Keratinocyte (primary cell): ENCODE data around the gene PIP4K2B.

Source experiments
- CTCF ChIP-seq, 3 experiments: IDR thresholded peaks in 1 of 3; conservative IDR thresholded peaks in 1 of 3; optimal IDR thresholded peaks in 1 of 3; 2 replicates in 2 of 3; 3 replicates in 1 of 3; pipeline versions ENCODE3 to v1.5.1; 2011; ENCODE audit warnings: low read length in 3 of 3, mild to moderate bottlenecking in 3 of 3, moderate library complexity in 2 of 3, control low read depth in 1 of 3, inconsistent platforms in 1 of 3; ENCODE audit not compliant: insufficient read depth in 2 of 3; ENCODE audit errors: extremely low read depth in 1 of 3
- EZH2 ChIP-seq: IDR thresholded peaks from one replicate; pipeline ENCODE4 v1.6.1; 2012; ENCODE audit warnings: inconsistent platforms, mild to moderate bottlenecking, low read length, moderate library complexity

GRCh38 chr17:38717139-38717745, 82.1 kb downstream of the PIP4K2B start:
- TF ChIP-seq CTCF (optimal IDR thresholded peaks at IDR 0.05 in 1 of 3, IDR thresholded peaks at IDR 0.05 in 1 of 3, conservative IDR thresholded peaks at IDR 0.05 in 1 of 3; ENCODE audit: extremely low read depth in 1 of 3, insufficient read depth in 2 of 3, low read length in 3 of 3), result no peak
- TF ChIP-seq EZH2, result no peak
